Frontal cortex (tissue), 4 donors: ENCODE results near the gene TRIO. TPM values are rescaled to one million over a fixed set of nuclear protein-coding genes. Genes with fewer than 3 reads are reported as not detected.

Experiments
- DNase-seq, 2 donors: peaks; one replicate each; pipeline ENCODE4 v3.0.0; 2012; ENCODE audit warnings: low spot score in 2 of 2
- FAIRE-seq: peaks from 2 replicates; lab custom pipeline; 2012; peaks lifted over from hg19 to GRCh38; lab: Jason Lieb, UNC
- total RNA-seq: library from RNA; depleted of rRNA; stranded (reverse); fragments of >200 nt; gene quantifications from one replicate; pipeline ENCODE4 v1.2.3, GENCODE V29; 2014
- donor health status: control.
- donor health status: control.
- donor health status: control.

The TRIO gene
- total RNA-seq, 1 donor from 2014 or later = 310 TPM

GRCh38 chr5:14410394-14411201 is 267.5 kb downstream of the TRIO start:
- FAIRE-seq (no peak), DNase-seq (no peak)

- no peak for FAIRE-seq
- DNase-seq = no peak
Measured at GRCh38 chr5:14411216-14411615, 268.1 kb downstream of the TRIO start.

DNA sequence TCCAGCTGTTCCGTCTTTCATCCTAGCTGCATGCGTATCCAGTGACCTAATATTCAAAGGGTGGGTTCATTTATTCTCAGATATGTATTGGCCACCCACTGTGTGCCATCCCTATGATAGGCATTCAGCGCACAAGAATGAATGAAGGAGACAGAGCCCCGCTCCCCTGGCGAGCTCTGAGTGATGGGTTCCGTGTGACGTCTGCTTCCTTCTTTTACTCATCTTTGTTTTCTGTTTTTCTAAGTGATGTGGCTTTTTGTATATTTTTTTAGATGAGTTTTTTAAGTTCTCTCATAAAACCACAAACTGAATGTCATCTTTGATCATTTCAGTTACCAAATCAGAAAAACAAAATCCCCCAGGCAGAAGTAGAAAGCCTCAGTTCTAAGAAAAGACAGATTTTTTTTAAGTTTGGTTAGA is 270.2 kb downstream of the TRIO start:
- FAIRE-seq (no peak), DNase-seq (no peak)

DNA sequence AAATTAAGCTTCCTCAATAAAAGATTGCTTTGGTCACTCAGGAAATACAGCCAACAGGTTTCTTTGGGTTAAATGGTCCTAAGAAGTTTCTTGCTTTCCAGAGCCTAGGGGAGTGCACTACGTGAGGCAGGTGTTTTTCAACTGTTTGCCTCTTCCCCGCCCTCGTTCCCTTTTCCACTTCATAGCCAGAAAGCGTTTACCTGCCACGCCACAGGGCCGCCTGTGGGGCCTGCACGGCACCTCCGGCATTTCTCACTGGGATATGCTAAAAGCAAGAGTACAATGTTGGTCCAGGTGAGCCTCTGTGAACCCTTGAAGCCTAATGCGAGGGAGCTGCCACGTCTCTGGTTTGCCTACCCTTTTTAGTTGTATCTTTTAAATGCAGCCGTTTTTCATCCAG is 270.9 kb downstream of the TRIO start:
- FAIRE-seq (no peak), DNase-seq (no peak)

- DNase-seq (no peak), FAIRE-seq (no peak)
Measured at GRCh38 chr5:14414656-14415023, 271.5 kb downstream of the TRIO start.

- DNase-seq (no peak), FAIRE-seq (no peak)
Measured at GRCh38 chr5:14415024-14415697, 272.0 kb downstream of the TRIO start.

DNA sequence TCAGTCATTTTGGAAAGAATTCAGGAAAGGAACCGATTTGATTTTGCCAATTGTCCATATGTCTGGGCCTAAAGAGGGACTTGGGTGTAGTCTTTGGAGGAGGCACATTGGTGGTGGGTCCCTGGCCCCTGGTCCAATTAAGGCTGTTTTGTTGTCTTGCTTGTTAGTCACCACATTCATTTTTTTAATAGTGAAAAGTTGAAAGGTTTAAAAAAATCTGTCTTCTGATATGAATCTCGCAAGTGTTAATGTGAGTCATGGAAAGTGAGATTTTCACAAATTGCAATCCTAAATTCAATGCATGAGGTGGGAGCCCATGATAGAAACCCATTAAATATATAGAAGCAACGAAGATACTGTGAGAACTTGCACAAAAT is 272.5 kb downstream of the TRIO start:
- FAIRE-seq (no peak), DNase-seq (no peak)

GRCh38 chr5:14416621-14417275 is 273.6 kb downstream of the TRIO start:
- DNase-seq (no peak), FAIRE-seq (no peak)

DNA sequence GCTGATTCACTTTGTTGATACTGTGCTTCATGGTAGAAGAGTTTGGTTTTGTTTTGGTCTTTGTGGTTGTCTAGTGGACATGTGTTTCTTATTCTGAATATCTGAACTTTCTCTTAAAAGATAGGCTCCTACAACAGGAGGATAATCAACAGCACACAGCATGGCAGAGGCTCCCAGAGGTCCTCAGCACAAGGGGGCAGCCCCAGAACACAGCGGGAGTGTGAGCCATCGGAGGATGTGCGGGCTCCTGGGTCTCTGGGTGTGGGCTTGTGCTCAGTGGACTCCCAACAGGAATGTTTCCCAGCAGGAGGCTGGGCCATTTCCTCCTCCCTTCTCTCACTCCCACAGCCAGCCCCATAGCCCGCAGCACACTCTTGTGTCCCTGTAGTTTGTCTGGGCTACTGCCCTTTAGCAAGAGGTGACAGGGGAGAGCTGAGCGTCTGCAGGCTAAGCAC is 274.2 kb downstream of the TRIO start:
- DNase-seq (no peak), FAIRE-seq (no peak)

GRCh38 chr5:14417792-14418765 is 274.9 kb downstream of the TRIO start:
- FAIRE-seq (no peak), DNase-seq (no peak)

DNA sequence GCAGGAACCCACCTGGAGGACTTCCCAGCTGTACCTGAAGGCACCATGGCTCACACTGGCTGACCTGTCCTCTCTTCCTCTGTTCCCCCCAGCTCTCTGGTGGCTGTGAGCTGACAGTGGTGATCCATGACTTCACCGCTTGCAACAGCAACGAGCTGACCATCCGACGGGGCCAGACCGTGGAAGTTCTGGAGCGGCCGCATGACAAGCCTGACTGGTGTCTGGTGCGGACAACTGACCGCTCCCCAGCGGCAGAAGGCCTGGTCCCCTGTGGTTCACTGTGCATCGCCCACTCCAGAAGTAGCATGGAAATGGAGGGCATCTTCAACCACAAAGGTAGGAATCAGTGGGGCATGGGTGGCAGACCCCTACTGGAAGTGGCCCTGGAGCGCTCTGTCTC is 276.5 kb downstream of the TRIO start:
- DNase-seq = no peak
- no peak for FAIRE-seq

DNA sequence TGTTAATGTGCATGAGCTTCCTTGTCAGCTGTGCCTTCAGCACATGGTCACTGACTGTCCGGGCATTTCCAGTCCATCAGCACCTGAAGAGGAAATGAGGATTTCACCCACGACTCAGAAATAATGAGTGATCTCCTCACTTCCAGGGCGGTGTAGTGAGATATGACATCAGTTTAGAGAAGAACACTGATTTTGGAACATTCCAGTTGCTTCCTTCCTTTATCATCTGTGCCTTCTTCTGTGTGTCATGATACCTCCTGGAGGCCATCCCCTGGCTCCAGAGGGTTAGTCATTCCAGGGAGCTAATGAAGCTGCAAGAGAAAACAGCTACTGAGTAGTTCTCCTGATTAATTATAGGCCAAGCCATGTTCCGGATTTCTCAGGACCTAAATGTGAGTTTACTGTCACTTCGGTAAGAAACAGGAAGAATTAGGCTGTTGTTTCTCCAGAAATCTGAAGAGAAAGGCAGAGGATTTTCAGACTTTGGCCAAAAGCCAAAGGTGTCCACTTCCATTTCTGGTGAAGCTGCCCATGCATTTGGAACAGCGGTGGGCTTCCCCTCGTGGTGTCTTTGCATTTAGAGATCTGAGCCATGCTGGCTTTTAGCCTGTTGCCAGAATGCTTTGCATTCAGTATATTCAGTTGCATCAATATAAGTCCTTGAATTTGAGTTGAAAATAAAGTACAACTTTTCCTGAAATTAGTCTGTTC is 277.1 kb downstream of the TRIO start:
- no peak for FAIRE-seq
- no peak for DNase-seq

DNA sequence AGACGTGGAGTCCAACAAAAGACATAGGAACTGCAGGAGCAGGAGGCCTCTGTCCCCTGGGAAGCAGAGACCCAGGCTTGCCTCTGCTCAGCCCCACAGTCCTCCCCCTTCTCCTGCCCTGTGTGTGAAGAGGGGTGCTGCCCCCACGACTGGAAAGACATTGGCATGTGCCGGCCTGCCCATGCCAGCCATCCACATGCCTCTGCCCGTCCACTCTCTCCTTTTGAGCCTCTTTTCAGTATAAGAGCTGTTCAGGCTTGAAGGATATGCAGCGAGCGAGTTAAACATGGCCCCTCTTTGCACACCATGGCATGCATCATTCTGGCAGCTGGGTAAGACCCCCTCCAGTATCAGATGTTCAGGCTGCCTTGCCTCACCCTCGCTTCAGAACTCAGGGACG is 278.7 kb downstream of the TRIO start:
- DNase-seq (no peak), FAIRE-seq (no peak)

GRCh38 chr5:14424011-14424685 is 281.0 kb downstream of the TRIO start:
- FAIRE-seq = no peak
- no peak for DNase-seq

DNA sequence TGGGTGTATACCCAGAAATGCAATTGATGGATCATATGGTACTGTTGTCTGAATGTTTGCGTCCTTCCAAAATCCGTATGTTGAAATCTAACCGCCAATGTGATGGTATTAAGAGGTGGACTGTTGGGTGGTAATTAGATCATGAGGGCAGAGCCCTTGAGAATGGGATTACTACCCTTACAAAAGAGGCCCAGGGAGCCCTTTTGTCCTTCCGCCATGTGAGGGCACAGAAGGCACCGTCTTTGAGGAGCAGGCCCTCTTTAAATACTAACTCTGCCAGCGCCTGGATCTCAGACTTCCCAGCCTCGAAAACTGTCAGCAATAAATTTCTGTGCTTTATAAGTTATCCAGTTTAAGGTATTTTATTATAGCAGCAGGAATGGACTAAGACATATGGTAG is 282.4 kb downstream of the TRIO start:
- DNase-seq (no peak), FAIRE-seq (no peak)

GRCh38 chr5:14426521-14426920 is 283.4 kb downstream of the TRIO start:
- no peak for FAIRE-seq
- no peak for DNase-seq

- no peak for FAIRE-seq
- no peak for DNase-seq
Measured at GRCh38 chr5:14428302-14429081, 285.4 kb downstream of the TRIO start.
